SK-N-SH treated with all-trans-retinoic acid at 6 μM for 48 hours (cell line): ENCODE results near the gene TMEM143.

ENCODE experiments used
- ARNTL ChIP-seq: fragments of 450-650 bp; formaldehyde crosslinking; IDR thresholded peaks from 2 replicates; pipeline ENCODE4 v1.5.0; 2020; ENCODE audit warnings: low read depth, mild to moderate bottlenecking, moderate library complexity, borderline replicate concordance
- BACH2 ChIP-seq: fragments of 250-450 bp; sonication (Bioruptor Pico); IDR thresholded peaks from 2 replicates; pipeline ENCODE4 v1.9.0; 2021; ENCODE audit warnings: mild to moderate bottlenecking, borderline replicate concordance
- CREB5 ChIP-seq: fragments of 250-450 bp; sonication (Bioruptor Pico); IDR thresholded peaks from 2 replicates; pipeline ENCODE4 v1.5.1; 2020; ENCODE audit warnings: low read depth, mild to moderate bottlenecking, moderate library complexity
- CSRNP3 ChIP-seq: fragments of 250-450 bp; sonication (Bioruptor Pico); IDR thresholded peaks from 2 replicates; pipeline ENCODE4 v1.5.1; 2021; ENCODE audit warnings: mild to moderate bottlenecking, moderate library complexity
- OSR1 ChIP-seq: fragments of 250-450 bp; sonication (Bioruptor Pico); IDR thresholded peaks from 2 replicates; pipeline ENCODE4 v1.8.0; 2022; ENCODE audit warnings: moderate library complexity, mild to moderate bottlenecking, inconsistent platforms
- PATZ1 ChIP-seq: fragments of 250-450 bp; sonication (Bioruptor Pico); IDR thresholded peaks from 2 replicates; pipeline ENCODE4 v1.8.0; 2020; ENCODE audit warnings: mild to moderate bottlenecking, moderate library complexity, borderline replicate concordance
- RARB ChIP-seq: fragments of 250-450 bp; sonication (Bioruptor Pico); IDR thresholded peaks from 2 replicates; pipeline ENCODE4 v1.8.0; 2021; ENCODE audit warnings: mild to moderate bottlenecking, moderate library complexity
- SNAI2 ChIP-seq: fragments of 250-450 bp; sonication (Bioruptor Pico); IDR thresholded peaks from 2 replicates; pipeline ENCODE4 v1.5.0; 2020; ENCODE audit warnings: mild to moderate bottlenecking, moderate library complexity
- TSHZ2 ChIP-seq: fragments of 250-450 bp; sonication (Bioruptor Pico); IDR thresholded peaks from 2 replicates; pipeline ENCODE4 v1.5.0; 2020; ENCODE audit warnings: mild to moderate bottlenecking, moderate library complexity
- ZC3H10 ChIP-seq: fragments of 250-450 bp; sonication (Bioruptor Pico); IDR thresholded peaks from 2 replicates; pipeline ENCODE4 v1.5.1; 2021; ENCODE audit warnings: mild to moderate bottlenecking, moderate library complexity
- ZFP30 ChIP-seq: fragments of 450-650 bp; formaldehyde crosslinking; IDR thresholded peaks from 2 replicates; pipeline ENCODE4 v1.5.0; 2022; ENCODE audit warnings: mild to moderate bottlenecking, moderate library complexity
- ZNF8 ChIP-seq: fragments of 450-650 bp; formaldehyde crosslinking; IDR thresholded peaks from 2 replicates; pipeline ENCODE4 v1.5.0; 2020; ENCODE audit warnings: mild to moderate bottlenecking, moderate library complexity

- TF ChIP-seq ARNTL = no peak
- no peak for TF ChIP-seq TSHZ2 (CRISPR knock-in tag)
- TF ChIP-seq PATZ1 (CRISPR knock-in tag) = no peak
- no peak for TF ChIP-seq RARB
- no peak for TF ChIP-seq SNAI2
- no peak for TF ChIP-seq ZFP30 (CRISPR knock-in tag)
- TF ChIP-seq ZNF8 (CRISPR knock-in tag) = no peak
- TF ChIP-seq CREB5 (CRISPR knock-in tag) = no peak
- no peak for TF ChIP-seq BACH2 (CRISPR knock-in tag)
- TF ChIP-seq CSRNP3 = no peak
- TF ChIP-seq ZC3H10 = no peak
- no peak for TF ChIP-seq OSR1
These were observed 33.1 kb upstream of the TMEM143 start for GRCh38 chr19:48396824-48397176.
